IPS-NIHi11 (cell line): Measurements from ENCODE around the gene AKAP10.
"Not testable (repeated sequence)": the region's sequence is repeated elsewhere in the genome, so short reads cannot be mapped to it uniquely, and the experiment has no call there.

Experiments used
- DNase-seq: peaks from one replicate; pipeline ENCODE4 v3.0.0; 2012; ENCODE audit warnings: mixed read lengths, low spot score

AKAP10 gene

GRCh38 chr17:19868079-19868395 is 109.6 kb downstream of the AKAP10 start:
- DNase-seq = no peak

- peak; percentile 84 for DNase-seq
These were observed 110.1 kb downstream of the AKAP10 start, which contains the start of gene ULK2 for GRCh38 chr17:19867329-19868078. Gene ULK2, minus strand, starts transcription at chr17:19867936. Its CDS starts 519 bp downstream, at chr17:19867417.

GRCh38 chr17:19867079-19867328 is 110.6 kb downstream of the AKAP10 start:
- DNase-seq = peak; percentile 86

GRCh38 chr17:19865021-19865420 is 112.6 kb downstream of the AKAP10 start:
- no peak for DNase-seq

GRCh38 chr17:19860647-19861177 is 116.9 kb downstream of the AKAP10 start:
- not testable (repeated sequence) for DNase-seq

GRCh38 chr17:19857640-19858039 is 120.0 kb downstream of the AKAP10 start:
- DNase-seq = no peak
